Coronary artery (tissue), 2 donors: ENCODE results near the gene POGLUT2.

Experiments
- DNase-seq: peaks from one replicate; pipeline ENCODE4 v3.0.0-alpha.2; 2017; ENCODE audit warnings: low spot score
- H3K27ac ChIP-seq, 2 donors: fragments of 200-600 bp; sonication (generic); one replicate each; pipeline ENCODE4 v1.5.1; 2016 to 2019
- H3K4me3 ChIP-seq: fragments of 200-600 bp; sonication (generic); 2 replicates; pipeline ENCODE4 v1.5.1; 2016; ENCODE audit warnings: mild to moderate bottlenecking, moderate library complexity
- CTCF ChIP-seq: fragments of 200-600 bp; sonication (generic); IDR thresholded peaks from one replicate; pipeline ENCODE4 v1.5.1; 2019; ENCODE audit warnings: antibody characterized with exemption

POGLUT2 gene

GRCh38 chr13:102768909-102769308 is 29.9 kb downstream of the POGLUT2 start:
- no peak for TF ChIP-seq CTCF

GRCh38 chr13:102763741-102764140 is 35.0 kb downstream of the POGLUT2 start:
- no peak for TF ChIP-seq CTCF
- H3K4me3 ChIP-seq = no peak overlapping the region
- no peak overlapping the region for H3K27ac ChIP-seq
- DNase-seq = no peak

More at GRCh38 chr13:102768909-102769308, 29.9 kb downstream of the POGLUT2 start:
- no peak for DNase-seq
- Histone ChIP-seq H3K4me3 (no peak overlapping the region), H3K27ac (no peak overlapping the region)

- DNase-seq = no peak
- TF ChIP-seq CTCF = no peak
- Histone ChIP-seq H3K4me3 (no peak overlapping the region), H3K27ac (no peak overlapping the region)
Observed at GRCh38 chr13:102761071-102761470, 37.7 kb downstream of the POGLUT2 start.

DNA sequence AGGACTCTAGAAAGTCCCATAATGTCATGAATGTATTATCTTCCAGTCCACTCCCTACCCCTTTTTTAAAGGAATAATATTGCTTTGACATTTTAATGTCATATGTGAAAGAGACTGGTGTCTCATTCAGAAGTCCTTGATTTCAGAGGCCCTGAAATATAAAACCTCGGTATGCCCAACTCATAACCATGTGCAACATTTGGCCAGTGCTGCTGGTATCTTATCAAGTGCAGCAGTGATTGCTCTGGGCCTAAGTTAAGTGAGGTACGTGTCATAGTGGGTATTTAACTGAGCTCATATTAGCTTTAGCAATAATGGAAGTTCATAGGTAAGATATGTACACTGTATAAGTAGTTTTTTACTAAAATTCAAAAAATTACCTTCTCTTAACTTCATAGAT is 39.9 kb downstream of the POGLUT2 start:
- no peak for TF ChIP-seq CTCF
- no peak for DNase-seq
- Histone ChIP-seq H3K4me3 (no peak overlapping the region), H3K27ac (no peak overlapping the region)

DNA sequence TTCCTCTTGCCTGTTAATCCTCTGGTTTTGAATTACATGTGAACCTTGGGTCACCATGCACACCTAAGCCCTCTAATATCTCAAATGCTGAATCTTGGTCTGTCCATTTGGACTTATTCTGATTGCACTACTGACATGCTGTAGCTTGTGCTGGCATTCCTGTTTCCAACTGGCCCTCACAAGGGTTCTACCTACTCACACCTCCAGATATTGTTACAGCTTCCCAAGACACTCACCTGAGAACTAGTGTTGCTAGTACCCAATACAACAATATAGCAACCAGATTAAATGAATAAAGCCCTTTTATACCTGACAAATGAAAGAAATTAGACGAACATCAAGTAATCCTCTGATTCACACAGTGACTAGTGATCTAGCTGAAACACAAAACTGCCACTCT is 41.8 kb downstream of the POGLUT2 start:
- no peak overlapping the region for H3K4me3 ChIP-seq
- no peak for TF ChIP-seq CTCF
- no peak overlapping the region for H3K27ac ChIP-seq
- DNase-seq = no peak

DNA sequence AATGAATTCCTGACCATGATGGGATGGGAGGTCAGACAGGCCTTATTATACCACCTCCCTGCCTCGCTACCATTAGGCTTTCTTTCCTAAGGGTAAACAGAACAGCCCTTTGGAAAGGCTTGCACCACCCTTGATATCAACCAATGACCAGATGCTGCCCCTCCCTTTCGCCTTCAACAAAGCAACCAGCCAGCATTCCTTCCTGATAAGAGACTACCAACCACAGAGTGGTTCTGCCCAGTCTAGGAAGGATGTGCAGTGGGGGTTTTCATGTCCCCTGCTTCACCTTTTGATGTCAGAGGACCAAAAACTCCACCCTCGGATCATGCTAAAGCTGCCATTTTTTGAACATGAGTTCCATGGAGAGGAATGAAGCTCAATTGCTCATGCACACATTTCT is 46.9 kb downstream of the POGLUT2 start:
- no peak for TF ChIP-seq CTCF
- DNase-seq = no peak
- Histone ChIP-seq H3K4me3 (no peak overlapping the region), H3K27ac (no peak overlapping the region)

DNA sequence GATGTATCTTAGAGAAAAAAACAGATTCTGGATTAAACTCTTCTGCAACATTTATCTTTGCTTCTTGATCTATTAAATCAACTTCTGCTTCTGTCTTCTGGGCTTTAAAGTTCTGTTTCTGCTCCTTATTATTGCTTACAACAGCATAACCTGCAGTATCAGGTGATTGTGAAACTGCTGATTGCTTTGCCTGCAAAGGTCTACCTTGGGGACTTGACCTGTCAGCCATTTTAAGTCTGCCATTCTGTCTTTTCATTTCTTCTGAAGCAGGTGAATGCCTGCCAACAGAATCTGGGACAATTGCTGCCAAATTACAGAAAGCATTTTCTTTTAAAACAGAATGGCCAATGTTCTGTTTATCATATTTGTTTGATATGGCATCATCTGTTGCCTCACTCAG is 56.3 kb downstream of the POGLUT2 start:
- TF ChIP-seq CTCF = no peak
- Histone ChIP-seq H3K4me3 (no peak overlapping the region), H3K27ac (no peak overlapping the region)
- DNase-seq = no peak
